Panc1 (cell line): Measurements from ENCODE around the gene SEC23A.

Experiments used
- POLR2AphosphoS5 ChIP-seq: IDR thresholded peaks from 2 replicates; pipeline ENCODE4 v1.6.1; 2012; ENCODE audit warnings: mild to moderate bottlenecking, low read depth, low read length, moderate library complexity
- SIN3A ChIP-seq: IDR thresholded peaks from 2 replicates; pipeline ENCODE4 v1.6.1; 2012; ENCODE audit warnings: low read depth, mild to moderate bottlenecking, low read length, moderate library complexity, borderline replicate concordance; ENCODE audit not compliant: insufficient read depth
- TCF7L2 ChIP-seq: IDR thresholded peaks from 2 replicates; pipeline ENCODE4 v1.6.1; 2011; ENCODE audit warnings: mild to moderate bottlenecking, low read depth, low read length, inconsistent platforms
- TF ChIP-seq, protein P1 (sequence below), 2 experiments: IDR thresholded peaks; 2 replicates each; pipeline ENCODE4 v1.6.1; 2011 to 2012; ENCODE audit warnings: low read depth in 2 of 2, control low read depth in 1 of 2, low read length in 1 of 2, mild to moderate bottlenecking in 1 of 2, moderate library complexity in 1 of 2; ENCODE audit not compliant: insufficient read depth in 1 of 2
- TF ChIP-seq, protein P2 (sequence below): fragments of 450-650 bp; IDR thresholded peaks from 2 replicates; pipeline ENCODE4 v1.5.1; 2017; ENCODE audit warnings: mild to moderate bottlenecking

DNA sequence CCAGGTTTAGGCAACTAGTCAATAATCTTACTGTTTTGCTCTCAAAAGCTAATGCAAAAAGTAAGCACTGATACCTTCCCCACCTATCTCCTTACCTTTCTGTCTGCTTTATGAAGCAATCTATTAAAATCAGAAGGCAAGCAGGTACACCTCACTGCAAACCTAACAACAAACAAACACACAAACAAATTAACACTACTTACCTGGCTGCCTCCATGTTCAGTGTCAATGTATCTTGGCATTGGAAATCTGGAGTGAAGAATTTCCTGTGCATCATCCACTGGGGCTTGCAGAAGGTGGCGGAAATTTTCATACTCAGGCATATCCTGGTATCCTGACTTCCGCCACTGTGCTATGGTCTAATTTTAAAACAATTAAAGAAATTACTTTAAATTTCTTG, 62.5 kb downstream of the SEC23A start:
- TF ChIP-seq, protein P1, sequence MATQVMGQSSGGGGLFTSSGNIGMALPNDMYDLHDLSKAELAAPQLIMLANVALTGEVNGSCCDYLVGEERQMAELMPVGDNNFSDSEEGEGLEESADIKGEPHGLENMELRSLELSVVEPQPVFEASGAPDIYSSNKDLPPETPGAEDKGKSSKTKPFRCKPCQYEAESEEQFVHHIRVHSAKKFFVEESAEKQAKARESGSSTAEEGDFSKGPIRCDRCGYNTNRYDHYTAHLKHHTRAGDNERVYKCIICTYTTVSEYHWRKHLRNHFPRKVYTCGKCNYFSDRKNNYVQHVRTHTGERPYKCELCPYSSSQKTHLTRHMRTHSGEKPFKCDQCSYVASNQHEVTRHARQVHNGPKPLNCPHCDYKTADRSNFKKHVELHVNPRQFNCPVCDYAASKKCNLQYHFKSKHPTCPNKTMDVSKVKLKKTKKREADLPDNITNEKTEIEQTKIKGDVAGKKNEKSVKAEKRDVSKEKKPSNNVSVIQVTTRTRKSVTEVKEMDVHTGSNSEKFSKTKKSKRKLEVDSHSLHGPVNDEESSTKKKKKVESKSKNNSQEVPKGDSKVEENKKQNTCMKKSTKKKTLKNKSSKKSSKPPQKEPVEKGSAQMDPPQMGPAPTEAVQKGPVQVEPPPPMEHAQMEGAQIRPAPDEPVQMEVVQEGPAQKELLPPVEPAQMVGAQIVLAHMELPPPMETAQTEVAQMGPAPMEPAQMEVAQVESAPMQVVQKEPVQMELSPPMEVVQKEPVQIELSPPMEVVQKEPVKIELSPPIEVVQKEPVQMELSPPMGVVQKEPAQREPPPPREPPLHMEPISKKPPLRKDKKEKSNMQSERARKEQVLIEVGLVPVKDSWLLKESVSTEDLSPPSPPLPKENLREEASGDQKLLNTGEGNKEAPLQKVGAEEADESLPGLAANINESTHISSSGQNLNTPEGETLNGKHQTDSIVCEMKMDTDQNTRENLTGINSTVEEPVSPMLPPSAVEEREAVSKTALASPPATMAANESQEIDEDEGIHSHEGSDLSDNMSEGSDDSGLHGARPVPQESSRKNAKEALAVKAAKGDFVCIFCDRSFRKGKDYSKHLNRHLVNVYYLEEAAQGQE (IDR thresholded peaks at IDR 0.05; ENCODE audit: insufficient read depth in 1 of 2, low read depth in 2 of 2, low read length in 1 of 2), result no peak
- TF ChIP-seq POLR2AphosphoS5 (no peak), SIN3A (no peak), TCF7L2 (no peak)
- TF ChIP-seq, protein P2, sequence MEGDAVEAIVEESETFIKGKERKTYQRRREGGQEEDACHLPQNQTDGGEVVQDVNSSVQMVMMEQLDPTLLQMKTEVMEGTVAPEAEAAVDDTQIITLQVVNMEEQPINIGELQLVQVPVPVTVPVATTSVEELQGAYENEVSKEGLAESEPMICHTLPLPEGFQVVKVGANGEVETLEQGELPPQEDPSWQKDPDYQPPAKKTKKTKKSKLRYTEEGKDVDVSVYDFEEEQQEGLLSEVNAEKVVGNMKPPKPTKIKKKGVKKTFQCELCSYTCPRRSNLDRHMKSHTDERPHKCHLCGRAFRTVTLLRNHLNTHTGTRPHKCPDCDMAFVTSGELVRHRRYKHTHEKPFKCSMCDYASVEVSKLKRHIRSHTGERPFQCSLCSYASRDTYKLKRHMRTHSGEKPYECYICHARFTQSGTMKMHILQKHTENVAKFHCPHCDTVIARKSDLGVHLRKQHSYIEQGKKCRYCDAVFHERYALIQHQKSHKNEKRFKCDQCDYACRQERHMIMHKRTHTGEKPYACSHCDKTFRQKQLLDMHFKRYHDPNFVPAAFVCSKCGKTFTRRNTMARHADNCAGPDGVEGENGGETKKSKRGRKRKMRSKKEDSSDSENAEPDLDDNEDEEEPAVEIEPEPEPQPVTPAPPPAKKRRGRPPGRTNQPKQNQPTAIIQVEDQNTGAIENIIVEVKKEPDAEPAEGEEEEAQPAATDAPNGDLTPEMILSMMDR, result no peak
